Activated CD4-positive, alpha-beta T cell treated with anti-CD3 and anti-CD28 coated beads for 48 hours (primary cell): ENCODE results near the gene CREB5.

Experiments used
- DNase-seq: peaks from one replicate; pipeline ENCODE4 v3.0.0-alpha.2; 2020

CREB5 gene

DNA sequence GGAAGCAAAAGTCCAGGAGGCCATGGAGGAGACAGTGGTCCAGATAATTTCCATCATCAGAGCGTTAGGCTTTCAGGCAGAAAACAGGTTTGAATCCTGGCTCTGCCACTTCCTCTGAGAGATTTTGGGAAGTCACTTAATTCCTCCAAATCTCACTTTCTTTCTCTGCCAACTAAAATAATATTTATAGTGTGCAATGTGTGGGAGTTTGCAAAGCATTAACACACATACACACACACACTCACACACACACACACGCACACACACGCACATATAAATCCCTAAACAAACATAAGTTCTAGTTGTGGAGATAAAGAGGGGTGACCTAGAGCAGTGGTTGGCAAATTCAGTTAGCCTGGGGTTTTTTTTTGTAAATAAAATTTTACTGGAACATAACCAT, 461.0 kb downstream of the CREB5 start:
- DNase-seq = no peak

- no peak for DNase-seq
Measured at GRCh38 chr7:28874001-28874400, 461.7 kb downstream of the CREB5 start.
